T-helper 17 cell (primary cell): Measurements from ENCODE around the gene GLG1. TPM values are rescaled to one million over a fixed set of nuclear protein-coding genes. Genes with fewer than 3 reads are reported as not detected.
"Not testable (repeated sequence)": the region's sequence is repeated elsewhere in the genome, so short reads cannot be mapped to it uniquely, and the experiment has no call there.

ENCODE experiments used
- ATAC-seq: fragments of 150-1000 bp; cut with Tn5 transposase; 2 replicates; pipeline ENCODE4 v1.10.0; 2021; ENCODE audit warnings: mild to moderate bottlenecking, moderate library complexity
- DNase-seq, 3 donors: peaks; one replicate each; pipeline versions ENCODE4 v3.0.0 to v3.0.0-alpha.2; 2020 to 2021
- H3K9me3 ChIP-seq: one replicate; pipeline ENCODE4 v1.7.0; 2013; ENCODE audit warnings: low read length, mild to moderate bottlenecking; ENCODE audit not compliant: control insufficient read depth, poor library complexity, severe bottlenecking
- H3K27ac Mint-ChIP-seq: one replicate; pipeline ENCODE4 v1.8.0; 2022; ENCODE audit warnings: mild to moderate bottlenecking, moderate library complexity, mixed read lengths
- H3K27me3 Mint-ChIP-seq: one replicate; pipeline ENCODE4 v1.8.0; 2022; ENCODE audit warnings: mixed read lengths
- H3K36me3 Mint-ChIP-seq: one replicate; pipeline ENCODE4 v1.8.0; 2022; ENCODE audit warnings: low read depth, mixed read lengths
- H3K4me1 Mint-ChIP-seq: one replicate; pipeline ENCODE4 v1.8.0; 2022; ENCODE audit warnings: mild to moderate bottlenecking, mixed read lengths
- H3K4me3 Mint-ChIP-seq: one replicate; pipeline ENCODE4 v1.8.0; 2022; ENCODE audit warnings: mild to moderate bottlenecking, moderate library complexity, mixed read lengths
- total RNA-seq, 4 donors: library from RNA in 2 of 4; stranded (reverse) in 2 of 4; gene quantifications; one replicate each; pipeline ENCODE4 v1.2.3 and lab custom pipeline; 2022 to 2026

GLG1 gene
- total RNA-seq, 2 donors from 2014 or later = 166 to 180 TPM

DNA sequence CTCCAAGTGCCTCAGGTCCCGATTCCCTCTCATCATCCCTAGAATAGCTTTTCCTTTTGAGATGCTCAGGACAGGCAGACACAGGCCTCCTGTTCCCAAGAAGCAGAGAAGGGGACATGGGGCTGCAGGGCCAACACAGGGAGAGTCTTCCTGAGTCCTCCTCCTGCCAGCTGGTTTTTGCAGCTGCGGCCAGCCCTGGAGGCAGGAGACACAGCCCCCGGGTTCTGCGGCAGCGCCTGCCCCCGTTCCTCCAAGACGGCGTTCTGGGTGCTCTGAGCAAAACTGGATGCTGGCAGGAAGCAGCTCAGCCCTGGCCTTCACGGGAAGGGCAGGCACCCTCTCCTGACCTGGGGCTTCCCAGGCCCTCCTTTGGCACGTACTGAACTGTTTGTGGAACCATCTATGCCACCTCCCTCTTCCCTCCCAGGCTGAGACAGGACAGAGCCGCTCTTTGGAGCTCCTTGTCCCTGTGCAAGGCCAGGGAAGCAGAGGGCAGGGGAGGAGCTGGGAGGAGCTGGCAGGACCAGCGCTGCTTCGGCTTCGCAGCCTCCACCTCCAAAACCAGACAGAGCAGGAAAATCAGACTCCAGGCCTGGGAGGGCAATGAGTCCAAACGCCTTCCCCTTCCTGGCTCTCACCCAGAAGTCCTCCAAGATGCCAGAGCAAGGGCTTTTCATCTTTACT is 208.6 kb downstream of the GLG1 start:
- H3K27ac Mint-ChIP-seq, H3K4me1 Mint-ChIP-seq, DNase-seq, H3K4me3 Mint-ChIP-seq, ATAC-seq, H3K9me3 ChIP-seq, H3K36me3 Mint-ChIP-seq: not testable (repeated sequence)
- peaks cover 14% of the 10 kb centered on the region for H3K27me3 Mint-ChIP-seq

Other genes starting within 250 kb of the GLG1 start
- 10 to 100 TPM in 1 of 2 donors, 1 to 10 TPM in 1; 6.4 to 12.9 TPM for gene NPIPB15, start 230.8 kb downstream of the GLG1 start, total RNA-seq
- 1 to 10 TPM; 1.6 to 2.4 TPM for gene CLEC18B, start 185.6 kb downstream of the GLG1 start, total RNA-seq
- gene RFWD3, start 59.8 kb upstream of the GLG1 start, total RNA-seq = 10 to 100 TPM; 34.2 to 61.2 TPM
- gene MLKL, start 93.7 kb upstream of the GLG1 start, total RNA-seq = 10 to 100 TPM; 33.8 to 44.8 TPM
- 1 to 10 TPM in 1 of 2 donors, under 1 TPM in 1; 0.73 to 1.7 TPM for gene FA2H, start 167.7 kb upstream of the GLG1 start, total RNA-seq